NCI-H748 (cell line): Measurements from ENCODE around the gene GASK1A.
"Not testable (repeated sequence)": the region's sequence is repeated elsewhere in the genome, so short reads cannot be mapped to it uniquely, and the experiment has no call there.

Experiments used
- DNase-seq: peaks from one replicate; lab custom pipeline; 2025; ENCODE audit not compliant: unreplicated experiment; lab: John Stamatoyannopoulos, UW

The GASK1A gene

GRCh38 chr3:42979044-42979972, at the start of gene GASK1A:
Gene GASK1A, plus strand, starts transcription at chr3:42979311. Its CDS starts 332 bp downstream, at chr3:42979643.
- DNase-seq, result peak; percentile 51

DNA sequence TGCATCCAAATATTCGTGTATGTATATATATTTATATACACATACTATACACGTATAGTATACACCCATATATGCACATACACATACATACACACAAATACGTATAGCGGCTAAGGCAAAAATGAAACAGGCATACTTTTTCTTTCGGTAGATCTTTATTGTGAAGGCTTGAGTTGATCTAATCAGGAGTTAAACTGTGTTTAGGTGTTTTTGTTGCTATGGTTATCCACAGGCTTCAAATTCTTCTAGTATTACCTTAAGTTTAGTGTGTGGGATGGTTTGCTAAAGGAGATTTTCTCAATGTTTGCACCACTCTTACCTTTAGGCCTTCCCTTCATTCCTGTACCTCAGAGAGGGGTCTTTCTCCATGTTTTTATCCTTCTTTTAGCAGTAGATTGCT, 45.0 kb upstream of the GASK1A start:
- no peak for DNase-seq

- DNase-seq, result no peak
Measured at GRCh38 chr3:42934910-42935309, 44.2 kb upstream of the GASK1A start.

- DNase-seq, result peak; percentile 7
Measured at GRCh38 chr3:42935472-42935871, 43.6 kb upstream of the GASK1A start.

- peak; percentile 91 for DNase-seq
Measured at GRCh38 chr3:42936157-42936981, 42.7 kb upstream of the GASK1A start.

DNA sequence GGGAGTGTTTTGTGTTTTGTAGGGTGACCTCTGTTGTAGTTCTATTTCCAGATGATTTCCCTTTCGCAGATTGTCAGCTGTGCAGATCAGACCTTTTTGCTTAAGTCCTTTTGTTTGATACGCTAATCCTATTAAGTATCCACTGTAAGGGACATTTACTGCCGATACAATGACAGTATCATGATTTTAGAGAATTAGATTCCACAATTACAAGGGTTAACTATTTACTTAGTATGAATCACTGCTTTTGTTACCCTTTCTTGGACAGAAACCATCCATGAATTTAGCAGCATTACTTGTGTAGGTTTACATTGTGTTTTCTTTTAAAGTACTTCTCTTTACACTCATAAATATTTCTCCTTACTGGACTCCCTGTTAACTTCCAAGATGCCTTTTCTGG, 41.8 kb upstream of the GASK1A start:
- no peak for DNase-seq

GRCh38 chr3:42942693-42943092, 36.4 kb upstream of the GASK1A start:
- DNase-seq, result no peak

DNA sequence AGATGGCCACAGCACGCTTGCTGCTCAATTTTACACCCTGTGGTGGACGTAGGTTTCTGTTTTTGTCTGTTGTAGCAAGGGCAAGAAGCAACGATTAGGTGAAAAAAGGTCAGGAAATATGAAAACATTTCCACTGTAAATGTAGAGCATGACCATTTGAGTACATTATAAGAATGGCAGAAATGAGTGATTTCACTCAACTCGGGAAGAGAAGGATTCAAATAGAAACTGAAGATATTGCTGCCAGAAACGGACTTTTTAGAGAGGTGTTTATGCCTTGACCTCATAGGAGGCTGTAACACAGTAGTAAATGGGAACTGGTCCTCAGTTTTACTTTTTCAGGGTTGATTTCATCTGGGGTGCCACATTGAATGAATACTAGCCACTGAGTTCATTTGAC, 33.1 kb upstream of the GASK1A start:
- DNase-seq, result no peak

DNA sequence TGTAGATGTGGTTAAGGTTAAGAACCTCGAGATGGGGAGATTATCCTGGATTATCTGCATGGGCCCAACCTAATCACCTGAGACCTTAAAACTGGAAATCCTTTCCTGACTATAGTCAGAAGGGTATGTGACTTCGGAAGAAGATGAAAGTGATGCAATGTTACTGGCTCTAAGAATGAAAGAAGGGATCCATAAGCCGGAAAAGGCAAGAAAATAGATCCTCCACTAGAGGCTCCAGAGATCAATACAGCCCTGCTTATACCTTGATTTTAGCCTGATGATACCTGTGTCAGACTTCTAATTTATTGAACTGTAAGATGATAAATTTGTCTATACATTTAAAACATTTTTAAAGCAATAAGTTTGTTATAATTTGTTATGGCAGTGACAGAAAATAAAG, 21.5 kb upstream of the GASK1A start:
- no peak for DNase-seq

- DNase-seq, result no peak
Measured at GRCh38 chr3:42960282-42960681, 18.8 kb upstream of the GASK1A start.

DNA sequence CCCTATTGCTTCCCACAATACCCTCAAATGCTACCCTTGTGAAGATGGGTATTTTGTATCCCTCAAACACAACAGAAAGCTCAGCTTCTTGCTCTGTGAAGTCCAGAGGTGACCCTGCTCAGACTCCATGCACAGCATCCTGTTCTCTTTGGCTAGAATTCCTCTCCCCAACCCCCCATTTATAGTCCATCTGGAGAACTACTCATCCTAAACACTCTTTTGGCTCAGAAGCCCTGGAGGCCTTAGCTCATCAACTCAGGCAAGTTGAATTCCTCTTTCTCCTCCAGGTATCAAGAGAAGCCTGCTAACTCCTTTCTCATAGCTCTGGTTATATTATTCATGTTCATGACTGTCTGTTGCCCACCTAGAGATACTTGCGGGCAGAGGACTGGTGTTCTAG, 18.3 kb upstream of the GASK1A start:
- DNase-seq, result no peak

- peak; percentile 54 for DNase-seq
Measured at GRCh38 chr3:42961633-42962032, 17.5 kb upstream of the GASK1A start.

- no peak for DNase-seq
Measured at GRCh38 chr3:42963269-42963668, 15.8 kb upstream of the GASK1A start.

DNA sequence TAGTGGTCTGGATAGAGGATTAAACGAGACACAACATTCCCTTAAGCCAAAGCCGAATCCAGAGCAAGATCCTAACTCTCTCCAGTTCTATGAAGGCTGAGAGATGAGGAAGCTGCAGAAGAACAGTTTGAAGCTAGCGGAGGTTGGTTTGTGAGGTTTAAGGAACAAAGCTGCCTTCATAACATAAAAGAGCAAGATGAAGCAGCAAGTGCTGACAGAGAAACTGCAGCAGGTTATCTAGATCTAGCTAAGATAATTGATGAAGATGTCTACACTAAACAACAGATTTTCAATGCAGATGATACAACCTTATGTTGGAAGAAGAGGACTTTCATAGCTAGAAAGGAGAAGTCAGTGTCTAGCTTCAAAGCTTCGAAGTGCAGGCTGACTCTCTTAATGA, 14.8 kb upstream of the GASK1A start:
- no peak for DNase-seq

- DNase-seq, result no peak
Measured at GRCh38 chr3:42970557-42970956, 8.6 kb upstream of the GASK1A start.

- no peak for DNase-seq
Measured at GRCh38 chr3:42970976-42971772, 7.9 kb upstream of the GASK1A start.

- DNase-seq, result not testable (repeated sequence)
Measured at GRCh38 chr3:42974906-42975305, 4.2 kb upstream of the GASK1A start.

GRCh38 chr3:42975456-42975855, 3.7 kb upstream of the GASK1A start:
- DNase-seq, result no peak

GRCh38 chr3:42975955-42976354, 3.2 kb upstream of the GASK1A start:
- DNase-seq, result no peak

GRCh38 chr3:42980209-42980608, 1.1 kb downstream of the GASK1A start:
- DNase-seq, result no peak

- no peak for DNase-seq
Measured at GRCh38 chr3:42980909-42981308, 1.8 kb downstream of the GASK1A start.
